Activated effector memory CD4-positive, alpha-beta T cell treated with anti-CD3 and anti-CD28 coated beads, Interleukin-2, amount 50 U/mL, for 16 hours (primary cell): ENCODE data around the gene PARP11.

Experiments
- DNase-seq: peaks from one replicate; pipeline ENCODE4 v3.0.0-alpha.2; 2020

PARP11 gene

DNA sequence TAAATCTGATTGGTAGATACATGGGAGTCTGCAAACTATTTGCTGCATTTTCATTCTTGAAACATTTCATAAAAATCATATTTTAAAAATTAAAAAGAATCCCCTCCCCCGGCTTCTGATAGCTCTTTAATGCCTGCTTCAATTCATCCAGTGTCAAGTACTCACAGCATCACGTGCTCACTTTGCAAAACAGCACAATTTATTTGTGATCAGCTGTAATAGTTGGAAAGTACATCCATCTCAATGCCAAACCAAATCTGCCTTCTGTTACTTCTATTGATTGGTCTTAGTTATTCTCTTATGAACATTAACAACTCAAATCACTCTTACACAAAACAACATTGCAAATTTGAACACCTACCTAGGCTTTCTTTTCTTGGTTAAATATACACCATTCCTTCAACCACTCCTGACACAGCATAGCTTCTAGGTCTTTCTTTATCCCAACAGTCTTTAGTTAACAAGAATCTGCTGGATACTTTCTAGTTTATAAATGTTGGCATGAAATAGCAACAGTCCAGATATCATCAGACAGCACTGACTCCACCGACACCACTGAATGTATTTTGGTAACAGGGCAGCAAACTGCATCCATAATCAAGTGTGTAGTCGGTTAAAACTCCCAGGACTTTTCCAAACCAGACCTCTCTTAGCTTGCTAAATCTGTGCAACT lies 58.0 kb downstream of the PARP11 start:
- no peak for DNase-seq

DNA sequence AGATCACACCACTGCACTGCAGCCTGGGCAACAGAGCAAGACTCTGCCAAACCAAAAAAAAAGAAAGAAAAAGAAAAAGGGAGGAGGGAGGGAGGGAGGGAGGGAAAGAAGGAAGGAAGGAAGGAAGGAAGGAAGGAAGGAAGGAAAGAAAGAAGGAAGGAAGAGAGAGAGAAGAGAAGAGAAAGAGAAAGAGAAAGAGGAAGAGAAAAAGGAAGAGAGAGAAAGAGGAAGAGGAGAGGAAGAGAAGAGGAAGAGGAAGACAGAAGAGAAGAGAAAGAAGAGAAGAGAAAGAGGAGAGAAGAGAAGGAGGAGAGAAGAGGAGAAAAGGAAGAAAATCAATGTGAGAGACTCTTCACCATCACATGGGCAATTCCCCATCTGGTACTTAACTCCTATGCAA lies 62.7 kb downstream of the PARP11 start:
- DNase-seq, result no peak

- no peak for DNase-seq
These were observed 63.2 kb downstream of the PARP11 start for GRCh38 chr12:3810016-3810370.

DNA sequence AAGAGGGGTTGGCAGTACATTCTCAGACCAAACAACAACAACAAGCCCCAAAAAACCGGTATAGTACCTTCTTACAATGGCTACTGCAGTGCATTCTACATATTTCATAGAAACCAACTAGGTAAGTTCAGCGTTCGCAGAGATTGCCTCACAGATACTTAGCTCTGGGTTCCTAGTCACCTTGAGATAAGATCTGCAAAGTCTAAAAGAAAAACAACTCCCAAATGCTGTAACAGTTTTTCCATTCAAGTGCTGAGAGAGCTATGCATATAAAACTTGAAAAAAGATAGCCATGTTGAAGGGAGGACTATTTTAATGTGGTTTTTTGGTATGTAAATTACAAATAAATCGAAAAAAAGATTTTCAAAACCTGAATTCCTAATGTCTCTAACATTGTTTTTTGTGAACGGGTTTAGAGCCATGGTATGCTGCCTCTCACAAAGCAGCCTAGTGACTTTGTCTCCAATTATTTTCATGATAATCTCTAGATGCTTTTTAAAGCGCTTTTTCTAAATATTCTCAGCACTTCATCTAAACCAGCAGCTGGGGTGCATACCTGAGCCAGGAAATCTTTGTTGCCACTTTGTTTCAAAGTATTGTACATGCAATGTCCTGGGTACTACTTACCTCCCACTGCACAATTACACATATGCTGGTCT lies 63.7 kb downstream of the PARP11 start:
- DNase-seq, result no peak

DNA sequence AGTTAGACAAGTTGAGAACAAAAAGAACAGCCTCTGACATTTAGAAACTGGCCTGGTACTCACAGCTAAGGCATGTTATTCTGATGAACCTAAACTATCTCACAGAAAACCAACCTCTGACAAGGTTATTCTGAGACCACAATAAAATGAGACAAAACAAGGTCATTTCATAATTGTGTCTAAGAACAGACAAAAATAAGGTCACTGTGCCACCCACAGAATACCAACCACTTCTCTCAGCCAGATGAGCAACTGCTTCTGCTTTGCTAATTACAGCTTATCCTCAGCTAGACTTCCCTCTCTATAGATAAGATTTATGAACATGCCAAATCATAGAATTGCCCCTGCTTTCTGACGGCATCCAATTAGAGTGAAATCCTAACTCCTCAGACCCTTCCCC lies 68.1 kb downstream of the PARP11 start:
- DNase-seq, result no peak

GRCh38 chr12:3803865-3804472 lies 69.2 kb downstream of the PARP11 start:
- DNase-seq, result peak; percentile 88

DNA sequence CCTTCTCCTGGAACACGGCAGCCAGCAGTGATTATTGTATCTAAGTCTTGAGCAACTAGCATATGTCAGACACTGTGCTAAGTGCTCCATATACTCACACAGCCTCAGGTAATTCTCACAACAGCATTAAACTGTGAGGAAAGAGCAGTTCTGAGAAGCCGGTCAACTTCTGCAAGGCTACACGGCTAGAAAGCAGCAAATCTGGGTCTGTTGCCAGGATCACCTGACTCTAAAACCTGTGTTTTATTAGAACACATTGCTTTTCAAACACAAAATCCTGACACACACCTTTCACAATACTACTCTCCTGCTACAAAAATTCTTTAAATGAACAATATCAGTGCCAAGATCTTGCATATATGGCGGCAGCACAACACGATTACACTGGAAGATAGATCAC lies 70.5 kb downstream of the PARP11 start:
- DNase-seq, result no peak

GRCh38 chr12:3797531-3798048 lies 75.6 kb downstream of the PARP11 start:
- no peak for DNase-seq

- no peak for DNase-seq
These were observed 77.6 kb downstream of the PARP11 start for GRCh38 chr12:3795492-3796133.

GRCh38 chr12:3795066-3795465 lies 78.1 kb downstream of the PARP11 start:
- no peak for DNase-seq

DNA sequence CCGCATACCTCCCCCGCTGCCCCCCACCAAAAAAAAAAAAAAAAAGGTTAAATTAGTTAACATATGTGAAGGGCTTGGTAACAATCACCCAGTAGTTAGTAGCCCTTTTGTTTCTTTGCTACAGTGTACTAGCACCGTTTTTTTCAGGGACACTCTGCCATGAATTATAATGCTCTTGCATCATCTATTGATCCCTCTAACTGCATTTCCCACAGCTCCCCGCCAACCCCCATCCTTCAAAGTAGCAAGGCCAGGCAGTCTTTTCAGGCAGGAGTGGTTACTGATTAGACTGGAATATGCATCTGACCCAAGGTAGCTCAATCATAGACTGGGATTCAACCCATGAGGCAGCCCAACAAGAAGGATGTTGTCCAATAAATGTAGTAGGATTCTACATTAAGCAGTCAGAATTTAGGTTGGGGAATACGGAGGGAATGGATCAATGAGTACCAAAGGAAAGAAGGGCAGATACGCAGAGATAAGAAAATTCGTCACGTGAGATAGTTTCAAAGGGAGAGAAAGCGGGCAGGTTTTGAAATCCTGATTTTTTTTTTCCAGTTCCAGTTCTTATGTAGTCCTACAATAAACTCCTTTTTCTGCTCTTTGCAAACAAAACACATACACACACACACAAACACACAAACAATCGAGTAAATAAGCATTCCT lies 80.4 kb downstream of the PARP11 start:
- no peak for DNase-seq

- no peak for DNase-seq
These were observed 81.8 kb downstream of the PARP11 start for GRCh38 chr12:3791256-3791874.

- no peak for DNase-seq
These were observed 82.6 kb downstream of the PARP11 start for GRCh38 chr12:3790642-3791041.

DNA sequence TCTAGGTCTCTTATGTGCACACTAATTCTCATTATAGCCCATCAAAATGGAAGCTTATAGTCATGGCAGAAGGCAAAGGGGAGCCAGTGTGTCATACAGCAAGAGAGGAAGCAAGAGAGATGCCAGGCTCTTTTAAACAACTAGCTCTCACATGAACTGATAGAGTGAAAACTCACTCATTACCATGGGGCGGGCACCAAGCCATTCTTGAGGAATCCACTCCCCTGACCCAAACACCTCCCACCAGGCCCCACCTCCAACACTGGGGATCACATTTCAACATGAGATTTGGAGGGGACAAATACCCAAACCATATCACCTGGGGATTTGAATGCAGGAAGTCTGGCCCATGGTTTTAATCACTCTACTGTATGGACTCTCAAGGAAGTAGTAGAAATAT lies 83.4 kb downstream of the PARP11 start:
- no peak for DNase-seq

- DNase-seq, result no peak
These were observed 95.9 kb downstream of the PARP11 start for GRCh38 chr12:3777206-3777809.

DNA sequence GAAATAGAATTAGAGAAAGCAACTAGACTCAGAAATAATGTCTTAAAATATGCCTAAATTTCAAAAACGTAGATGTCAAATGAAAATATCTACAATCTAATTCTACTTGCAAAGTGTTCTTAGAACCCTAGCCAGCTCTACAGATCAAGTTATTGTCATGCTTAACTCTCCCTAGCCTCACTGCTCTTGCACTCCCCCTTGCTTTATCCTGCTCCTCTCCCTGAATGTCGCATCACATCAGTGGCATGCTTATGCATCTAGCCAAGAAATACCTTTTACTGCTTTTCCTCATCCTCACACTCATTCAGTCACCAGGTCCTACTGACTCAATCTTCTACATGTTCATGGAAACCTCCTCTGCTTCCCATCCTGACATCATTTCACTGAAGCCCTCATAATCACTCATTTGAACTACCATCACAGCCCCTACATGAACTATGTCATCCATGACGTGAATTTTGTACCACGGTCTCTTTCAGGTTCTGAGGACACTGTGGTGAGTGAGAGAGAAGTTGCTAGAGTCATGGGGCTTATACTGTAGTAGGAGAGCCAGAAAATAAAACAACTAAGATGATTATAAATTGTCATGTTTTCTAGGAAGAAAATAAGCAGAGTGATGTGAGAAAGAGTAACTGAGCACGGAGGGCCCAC lies 97.7 kb downstream of the PARP11 start:
- DNase-seq, result no peak

DNA sequence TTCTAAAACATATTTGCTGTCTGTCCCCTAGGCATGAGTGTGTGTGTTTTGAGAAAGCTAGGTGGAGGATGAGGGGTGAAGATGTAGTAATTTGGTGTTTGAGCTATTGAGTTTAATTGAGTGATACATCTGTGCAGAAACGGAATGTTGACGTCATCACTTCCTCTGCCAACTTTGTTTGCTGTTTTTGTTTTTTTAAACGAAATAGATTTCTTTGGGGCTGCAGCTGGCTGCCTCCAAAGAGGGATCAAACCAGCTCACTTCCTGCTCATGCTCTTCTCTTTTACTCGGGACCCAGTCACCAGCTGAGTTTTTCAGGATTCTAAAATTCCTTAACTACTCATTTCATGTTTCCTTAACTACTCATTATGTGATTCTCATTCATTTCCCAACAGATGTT lies 100.8 kb downstream of the PARP11 start:
- DNase-seq, result no peak

DNA sequence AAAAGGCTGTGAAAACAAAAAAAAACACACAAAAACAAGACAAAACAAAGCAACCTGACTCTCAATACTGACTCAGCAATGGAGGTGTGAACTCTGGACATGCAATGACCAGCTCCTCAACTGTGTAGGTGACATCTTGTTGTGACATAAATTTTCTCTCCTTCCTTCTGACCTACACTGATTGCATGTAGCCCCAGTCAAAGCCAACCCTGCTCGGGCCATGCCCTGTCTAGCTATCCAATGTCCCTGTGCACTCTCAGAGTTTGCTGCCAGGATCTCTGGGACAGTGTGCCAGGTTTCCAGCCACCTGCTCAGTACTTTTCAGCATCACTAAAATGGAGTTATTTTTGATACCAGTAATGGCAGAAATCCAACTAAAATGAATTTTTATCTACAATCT lies 101.3 kb downstream of the PARP11 start:
- DNase-seq, result no peak

GRCh38 chr12:3770891-3771290 lies 102.3 kb downstream of the PARP11 start:
- no peak for DNase-seq

GRCh38 chr12:3768911-3769447 lies 104.2 kb downstream of the PARP11 start:
- DNase-seq, result no peak

DNA sequence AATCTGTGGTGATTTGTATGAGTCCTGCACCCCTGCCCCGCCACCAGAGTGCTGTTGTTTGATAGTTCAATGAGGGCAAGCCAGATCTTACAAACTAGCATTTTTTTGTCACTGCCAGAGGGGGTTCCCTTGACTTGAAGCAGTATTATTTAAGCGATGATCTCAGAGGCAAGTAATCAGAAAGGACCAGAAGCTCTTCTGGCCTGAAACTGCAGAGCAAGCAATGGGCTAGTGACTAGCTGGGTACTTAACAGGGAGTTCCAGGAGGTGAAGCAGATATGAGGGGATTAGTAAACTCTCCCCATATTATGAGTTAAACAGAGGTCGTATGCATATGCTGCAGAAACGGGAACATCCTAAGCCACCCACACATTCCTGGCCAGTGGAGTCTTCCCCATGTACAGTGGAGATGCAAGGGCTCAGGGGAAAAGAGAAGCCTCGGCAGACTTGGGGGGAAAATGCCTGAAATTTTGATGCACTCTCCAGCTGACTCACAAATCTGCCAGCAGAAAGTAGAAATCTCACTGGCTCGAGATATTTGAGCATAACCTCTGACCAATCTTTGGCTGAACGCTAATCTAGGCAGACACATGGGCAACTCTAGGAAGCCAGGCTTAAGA lies 112.0 kb downstream of the PARP11 start:
- no peak for DNase-seq
